ENCODE measurements around the gene IREB2. TPM values are rescaled to one million over a fixed set of nuclear protein-coding genes. Genes with fewer than 3 reads are reported as not detected.

The IREB2 gene
- total and polyA plus RNA-seq, 2 donors (not counting 3 experiments of a cell fraction or from before 2014, with no cell fraction given): 12.7 to 51.4 TPM

- H3K79me2 ChIP-seq (ENCODE audit: control insufficient read depth, insufficient read depth, low read length): peaks cover 87% of the 10 kb centered on the region
- no peaks in the 10 kb centered on the region for H3K27me3 ChIP-seq (ENCODE audit: control insufficient read depth in 2 of 2, insufficient read depth in 2 of 2, low read length in 2 of 2)
- no peak for DNase-seq (ENCODE audit: low read depth, low spot score)
- dilution Hi-C loops (cut with MboI; ENCODE audit: extremely low pct_ligation_motif_present, low sequenced_read_pairs): no loop called here
- ChIA-PET POLR2A (no interaction called here), CTCF (no interaction called here)
- intact Hi-C loops (cut with micrococcal nuclease): no loop called here
- H2AFZ ChIP-seq (ENCODE audit: low read depth, low read length): no peak overlapping the region
- H3K4me3 ChIP-seq (replicated peaks in 1 of 3; ENCODE audit: insufficient read depth in 1 of 3, low read depth in 1 of 3, low read length in 3 of 3): no peak overlapping the region
- no peak overlapping the region for H3K4me2 ChIP-seq (ENCODE audit: insufficient read depth, low read length)
- peaks cover 3 to 10% of the 10 kb centered on the region in 2 experiments for H3K36me3 ChIP-seq (ENCODE audit: control insufficient read depth in 2 of 2, extremely low read depth in 1 of 2, insufficient read depth in 2 of 2, low read length in 2 of 2)
- FAIRE-seq: no peak
- no peaks in the 10 kb centered on the region for H3K9me1 ChIP-seq (replicated peaks; ENCODE audit: control insufficient read depth, extremely low read depth, insufficient read depth, low read length)
- TF ChIP-seq EZH2 (IDR thresholded peaks at IDR 0.05; ENCODE audit: borderline replicate concordance, low read depth, low read length, severe bottlenecking) (no peak), GATA2 (IDR thresholded peaks at IDR 0.05; ENCODE audit: insufficient read depth, insufficient read length, low read depth, low read length) (no peak), POLR2AphosphoS5 (IDR thresholded peaks at IDR 0.05; ENCODE audit: insufficient read depth, low read depth, low read length) (no peak), MYC (IDR thresholded peaks at IDR 0.05; ENCODE audit: low read depth, low read length) (no peak), JUN (IDR thresholded peaks at IDR 0.05; ENCODE audit: borderline replicate concordance, insufficient read depth, insufficient read length, low read depth) (no peak), MAX (IDR thresholded peaks at IDR 0.05; ENCODE audit: insufficient read depth, insufficient read length) (no peak), FOS (IDR thresholded peaks at IDR 0.05; ENCODE audit: borderline replicate concordance, insufficient read depth, low read length) (no peak), POLR2A (IDR thresholded peaks at IDR 0.05; ENCODE audit: low read depth, low read length) (no peak)
- H3K9ac ChIP-seq (replicated peaks; ENCODE audit: extremely low read depth, insufficient read depth, low read length): no peak overlapping the region
- BruUV-seq (replicated peaks): no TSS peak
- H3K27ac ChIP-seq (ENCODE audit: insufficient read depth, low read depth, low read length): no peak overlapping the region
- H4K20me1 ChIP-seq (replicated peaks; ENCODE audit: control insufficient read depth, extremely low read depth, insufficient read depth, low read length): peaks cover 9% of the 10 kb centered on the region
- no peaks in the 10 kb centered on the region for H3K4me1 ChIP-seq (ENCODE audit: control insufficient read depth, extremely low read depth, insufficient read depth, low read length)
- no peaks in the 10 kb centered on the region for H3K9me3 ChIP-seq (replicated peaks; ENCODE audit: control insufficient read depth, insufficient read depth, low read length)
These were observed 8.5 kb downstream of the IREB2 start for GRCh38 chr15:78446551-78446950.

All from endothelial cell of umbilical vein (primary cell).